CD4-positive, alpha-beta T cell treated with Interferon gamma for 1 hour (primary cell): ENCODE results near the gene KRTAP3-1.
"Not testable (repeated sequence)": the region's sequence is repeated elsewhere in the genome, so short reads cannot be mapped to it uniquely, and the experiment has no call there.

Experiments used
- DNase-seq: peaks from one replicate; pipeline ENCODE4 v3.0.0-alpha.2; 2020

KRTAP3-1 gene

GRCh38 chr17:41013606-41014005 lies 4.7 kb upstream of the KRTAP3-1 start:
- DNase-seq, result no peak

- no peak for DNase-seq
Observed at GRCh38 chr17:41013181-41013580, 4.3 kb upstream of the KRTAP3-1 start.

- DNase-seq, result no peak
Observed at GRCh38 chr17:41012326-41013120, 3.6 kb upstream of the KRTAP3-1 start.

- DNase-seq, result no peak
Observed at GRCh38 chr17:41010441-41010840, 1.5 kb upstream of the KRTAP3-1 start.

- no peak for DNase-seq
Observed at GRCh38 chr17:41009936-41010335, 1.0 kb upstream of the KRTAP3-1 start.

- DNase-seq, result no peak
Observed at GRCh38 chr17:41009301-41009760, 403 bp upstream of the KRTAP3-1 start.

- no peak for DNase-seq
Observed at GRCh38 chr17:41004397-41004796, 4.5 kb downstream of the KRTAP3-1 start.

- DNase-seq, result no peak
Observed at GRCh38 chr17:41003926-41004325, 5.0 kb downstream of the KRTAP3-1 start.

- no peak for DNase-seq
Observed at GRCh38 chr17:41002814-41003213, 6.1 kb downstream of the KRTAP3-1 start.

- no peak for DNase-seq
Observed at GRCh38 chr17:41001795-41002194, 7.1 kb downstream of the KRTAP3-1 start.

- not testable (repeated sequence) for DNase-seq
Observed at GRCh38 chr17:40999563-40999962, 9.4 kb downstream of the KRTAP3-1 start, which contains the start of gene KRTAP3-2. Gene KRTAP3-2 (minus strand): TSS chr17:40999906. CDS start chr17:40999853, 53 bp downstream.

GRCh38 chr17:40997361-40997760 lies 11.6 kb downstream of the KRTAP3-1 start:
- no peak for DNase-seq

- no peak for DNase-seq
Observed at GRCh38 chr17:40996829-40997228, 12.1 kb downstream of the KRTAP3-1 start.

GRCh38 chr17:40995116-40995515 lies 13.8 kb downstream of the KRTAP3-1 start:
- no peak for DNase-seq

GRCh38 chr17:40993839-40994238 lies 15.1 kb downstream of the KRTAP3-1 start, which contains the start of gene KRTAP3-3:
Gene KRTAP3-3 (minus strand): TSS chr17:40994164. CDS start chr17:40994097, 67 bp downstream.
- no peak for DNase-seq

GRCh38 chr17:40993084-40993483 lies 15.8 kb downstream of the KRTAP3-1 start:
- DNase-seq, result no peak

- DNase-seq, result no peak
Observed at GRCh38 chr17:40992666-40993065, 16.3 kb downstream of the KRTAP3-1 start.

- no peak for DNase-seq
Observed at GRCh38 chr17:40986920-40987319, 22.0 kb downstream of the KRTAP3-1 start.

- DNase-seq, result no peak
Observed at GRCh38 chr17:40984226-40984625, 24.7 kb downstream of the KRTAP3-1 start, which contains the start of gene KRT40. Gene KRT40 (minus strand): TSS chr17:40984326. CDS start chr17:40984273, 53 bp downstream.

- no peak for DNase-seq
Observed at GRCh38 chr17:40981115-40981514, 27.8 kb downstream of the KRTAP3-1 start.

- DNase-seq, result no peak
Observed at GRCh38 chr17:40980596-40980995, 28.3 kb downstream of the KRTAP3-1 start.

GRCh38 chr17:40980117-40980516 lies 28.8 kb downstream of the KRTAP3-1 start:
- no peak for DNase-seq

GRCh38 chr17:40978575-40979151 lies 30.3 kb downstream of the KRTAP3-1 start:
- DNase-seq, result no peak

- DNase-seq, result no peak
Observed at GRCh38 chr17:40975516-40975915, 33.4 kb downstream of the KRTAP3-1 start.
